SK-N-SH treated with all-trans-retinoic acid at 6 μM for 48 hours (cell line): ENCODE results near the gene DDX27.

Experiments used
- ATAC-seq: fragments of 200-7000 bp; cut with Tn5 transposase; 3 replicates; pipeline ENCODE4 v1.9.1; 2020; ENCODE audit warnings: mild to moderate bottlenecking, moderate library complexity
- ARNTL ChIP-seq: fragments of 450-650 bp; formaldehyde crosslinking; IDR thresholded peaks from 2 replicates; pipeline ENCODE4 v1.5.0; 2020; ENCODE audit warnings: low read depth, mild to moderate bottlenecking, moderate library complexity, borderline replicate concordance
- BACH2 ChIP-seq: fragments of 250-450 bp; sonication (Bioruptor Pico); IDR thresholded peaks from 2 replicates; pipeline ENCODE4 v1.9.0; 2021; ENCODE audit warnings: mild to moderate bottlenecking, borderline replicate concordance
- CREB5 ChIP-seq: fragments of 250-450 bp; sonication (Bioruptor Pico); IDR thresholded peaks from 2 replicates; pipeline ENCODE4 v1.5.1; 2020; ENCODE audit warnings: low read depth, mild to moderate bottlenecking, moderate library complexity
- CSDC2 ChIP-seq: fragments of 250-450 bp; sonication (Bioruptor Pico); IDR thresholded peaks from 2 replicates; pipeline ENCODE4 v1.5.0; 2020; ENCODE audit warnings: mild to moderate bottlenecking, moderate library complexity
- ESRRG ChIP-seq: fragments of 250-450 bp; sonication (Bioruptor Pico); IDR thresholded peaks from 2 replicates; pipeline ENCODE4 v1.6.1; 2021; ENCODE audit warnings: mild to moderate bottlenecking
- ISL1 ChIP-seq: fragments of 250-450 bp; sonication (Bioruptor Pico); IDR thresholded peaks from 2 replicates; pipeline ENCODE4 v2.1.2; 2022; ENCODE audit warnings: mild to moderate bottlenecking, moderate library complexity
- OSR1 ChIP-seq: fragments of 250-450 bp; sonication (Bioruptor Pico); IDR thresholded peaks from 2 replicates; pipeline ENCODE4 v1.8.0; 2022; ENCODE audit warnings: moderate library complexity, mild to moderate bottlenecking, inconsistent platforms
- PPARA ChIP-seq: fragments of 250-450 bp; sonication (Bioruptor Pico); IDR thresholded peaks from 2 replicates; pipeline ENCODE4 v1.5.0; 2020; ENCODE audit warnings: mild to moderate bottlenecking, borderline replicate concordance
- TCF4 ChIP-seq: fragments of 250-450 bp; sonication (Bioruptor Pico); IDR thresholded peaks from 2 replicates; pipeline ENCODE4 v1.8.0; 2021; ENCODE audit warnings: mild to moderate bottlenecking, moderate library complexity, borderline replicate concordance
- TOX ChIP-seq: fragments of 250-450 bp; sonication (Bioruptor Pico); IDR thresholded peaks from 2 replicates; pipeline ENCODE4 v1.8.0; 2021; ENCODE audit warnings: mild to moderate bottlenecking, moderate library complexity, borderline replicate concordance
- TSHZ2 ChIP-seq: fragments of 250-450 bp; sonication (Bioruptor Pico); IDR thresholded peaks from 2 replicates; pipeline ENCODE4 v1.5.0; 2020; ENCODE audit warnings: mild to moderate bottlenecking, moderate library complexity
- ZC3H10 ChIP-seq: fragments of 250-450 bp; sonication (Bioruptor Pico); IDR thresholded peaks from 2 replicates; pipeline ENCODE4 v1.5.1; 2021; ENCODE audit warnings: mild to moderate bottlenecking, moderate library complexity
- ZFP3 ChIP-seq: fragments of 250-450 bp; sonication (Bioruptor Pico); IDR thresholded peaks from 2 replicates; pipeline ENCODE4 v1.5.0; 2020; ENCODE audit warnings: mild to moderate bottlenecking, moderate library complexity
- ZFP30 ChIP-seq: fragments of 450-650 bp; formaldehyde crosslinking; IDR thresholded peaks from 2 replicates; pipeline ENCODE4 v1.5.0; 2022; ENCODE audit warnings: mild to moderate bottlenecking, moderate library complexity
- ZNF565 ChIP-seq: fragments of 450-650 bp; formaldehyde crosslinking; conservative IDR thresholded peaks from 2 replicates; pipeline ENCODE4 v1.5.0; 2020; ENCODE audit warnings: low read depth, mild to moderate bottlenecking, moderate library complexity
- ZNF70 ChIP-seq: fragments of 450-650 bp; formaldehyde crosslinking; IDR thresholded peaks from 2 replicates; pipeline ENCODE4 v1.5.0; 2020; ENCODE audit warnings: mild to moderate bottlenecking, moderate library complexity
- TF ChIP-seq, protein P1 (sequence below): fragments of 250-450 bp; sonication (Bioruptor Pico); IDR thresholded peaks from 2 replicates; pipeline ENCODE4 v1.8.0; 2020; ENCODE audit warnings: mild to moderate bottlenecking, moderate library complexity, borderline replicate concordance
- TF ChIP-seq, protein P2 (sequence below): fragments of 250-450 bp; sonication (Bioruptor Pico); IDR thresholded peaks from 2 replicates; pipeline ENCODE4 v1.5.1; 2021; ENCODE audit warnings: mild to moderate bottlenecking, moderate library complexity

The DDX27 gene

GRCh38 chr20:49237531-49237930, 18.3 kb downstream of the DDX27 start:
- ATAC-seq, result no peak
- TF ChIP-seq TSHZ2, result no peak
- no peak for TF ChIP-seq ZC3H10
- no peak for TF ChIP-seq CREB5 (CRISPR knock-in tag)
- TF ChIP-seq, all 23 proteins: peak for 0

DNA sequence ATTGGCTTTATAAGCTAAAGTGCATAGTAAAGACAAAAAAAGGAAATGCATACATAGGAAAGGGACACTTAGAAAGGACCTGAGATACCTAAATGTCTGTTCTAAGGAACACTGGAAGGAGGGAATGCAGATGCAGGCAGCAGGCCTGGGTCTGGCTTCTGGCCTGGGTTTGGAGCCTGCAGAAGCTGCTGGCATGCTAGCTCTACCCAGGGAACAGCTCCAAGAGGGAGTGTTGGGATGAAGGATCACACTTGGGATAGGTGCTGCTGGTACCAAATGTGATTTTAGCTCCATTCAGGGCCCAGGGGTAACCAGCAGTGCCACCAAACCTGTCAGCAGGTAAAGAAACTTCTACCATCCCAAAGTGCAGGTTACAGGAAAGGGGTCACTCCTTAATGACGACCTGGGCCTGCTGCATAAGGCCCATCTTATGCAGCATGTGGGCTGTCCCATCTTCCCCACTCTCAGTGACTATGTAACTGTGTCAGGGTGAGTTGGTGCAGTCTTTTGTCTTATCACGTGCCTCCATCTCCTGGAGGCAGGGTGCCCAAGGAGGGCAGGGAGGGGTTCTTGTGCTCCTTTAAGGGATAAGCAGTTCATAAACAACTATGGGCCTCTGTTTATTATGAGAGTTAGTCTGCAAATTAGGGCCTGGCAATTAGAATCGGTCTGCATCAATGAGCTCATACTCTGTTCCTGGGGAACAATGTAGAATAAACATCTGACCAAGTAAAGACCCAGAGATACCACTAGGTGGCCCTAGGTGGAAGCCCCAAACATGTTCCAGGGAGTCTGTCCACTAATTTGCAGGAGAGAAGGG, 26.9 kb downstream of the DDX27 start:
- ATAC-seq, result peak; percentile 90
- no peak for TF ChIP-seq TSHZ2

DNA sequence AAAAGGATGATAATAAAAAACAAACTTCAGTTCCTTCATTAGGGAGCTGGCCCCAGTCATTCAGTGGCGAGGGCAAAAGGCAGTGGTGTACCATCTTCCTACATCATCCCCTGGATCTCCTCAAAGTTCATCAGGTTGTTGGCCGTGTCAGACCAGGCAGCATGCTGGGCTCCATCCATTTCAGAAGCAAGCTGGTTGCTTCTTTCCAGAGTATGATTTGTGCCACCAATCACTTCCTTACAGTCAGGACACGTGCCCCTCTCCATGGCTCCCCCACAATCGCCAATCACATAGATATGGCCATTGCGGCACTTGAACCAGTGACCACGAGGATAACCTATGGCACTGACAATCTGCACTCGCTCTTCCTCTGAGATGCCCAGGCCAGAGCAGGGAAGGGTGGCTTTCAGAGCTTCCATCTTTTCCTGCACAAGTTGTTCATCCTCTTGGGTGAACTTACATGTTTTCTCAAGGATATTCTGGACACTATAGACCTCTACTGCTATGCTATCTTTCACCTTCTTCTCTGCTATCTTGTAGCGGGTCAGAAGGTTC, 28.0 kb downstream of the DDX27 start:
- ATAC-seq, result no peak

GRCh38 chr20:49247792-49248191, 28.6 kb downstream of the DDX27 start:
- ATAC-seq, result no peak
- TF ChIP-seq ZNF70 (no peak), CSDC2 (CRISPR knock-in tag) (no peak), ZNF565 (CRISPR knock-in tag) (no peak), BACH2 (CRISPR knock-in tag) (no peak), TCF4 (CRISPR knock-in tag) (no peak), ARNTL (CRISPR knock-in tag) (no peak), ZFP30 (CRISPR knock-in tag) (no peak), ESRRG (CRISPR knock-in tag) (no peak), PPARA (CRISPR knock-in tag) (no peak), ISL1 (CRISPR knock-in tag) (no peak), TOX (CRISPR knock-in tag) (no peak)
- TF ChIP-seq, protein P1, sequence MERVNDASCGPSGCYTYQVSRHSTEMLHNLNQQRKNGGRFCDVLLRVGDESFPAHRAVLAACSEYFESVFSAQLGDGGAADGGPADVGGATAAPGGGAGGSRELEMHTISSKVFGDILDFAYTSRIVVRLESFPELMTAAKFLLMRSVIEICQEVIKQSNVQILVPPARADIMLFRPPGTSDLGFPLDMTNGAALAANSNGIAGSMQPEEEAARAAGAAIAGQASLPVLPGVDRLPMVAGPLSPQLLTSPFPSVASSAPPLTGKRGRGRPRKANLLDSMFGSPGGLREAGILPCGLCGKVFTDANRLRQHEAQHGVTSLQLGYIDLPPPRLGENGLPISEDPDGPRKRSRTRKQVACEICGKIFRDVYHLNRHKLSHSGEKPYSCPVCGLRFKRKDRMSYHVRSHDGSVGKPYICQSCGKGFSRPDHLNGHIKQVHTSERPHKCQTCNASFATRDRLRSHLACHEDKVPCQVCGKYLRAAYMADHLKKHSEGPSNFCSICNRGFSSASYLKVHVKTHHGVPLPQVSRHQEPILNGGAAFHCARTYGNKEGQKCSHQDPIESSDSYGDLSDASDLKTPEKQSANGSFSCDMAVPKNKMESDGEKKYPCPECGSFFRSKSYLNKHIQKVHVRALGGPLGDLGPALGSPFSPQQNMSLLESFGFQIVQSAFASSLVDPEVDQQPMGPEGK (CRISPR knock-in tag), result no peak

More for the DNA sequence above, 28.0 kb downstream of the DDX27 start:
- TF ChIP-seq CSDC2 (CRISPR knock-in tag) (no peak), ESRRG (CRISPR knock-in tag) (no peak), PPARA (CRISPR knock-in tag) (no peak), ZFP3 (no peak), OSR1 (CRISPR knock-in tag) (no peak), CREB5 (CRISPR knock-in tag) (no peak), ZFP30 (CRISPR knock-in tag) (no peak), ISL1 (CRISPR knock-in tag) (no peak)
- TF ChIP-seq, protein P2, sequence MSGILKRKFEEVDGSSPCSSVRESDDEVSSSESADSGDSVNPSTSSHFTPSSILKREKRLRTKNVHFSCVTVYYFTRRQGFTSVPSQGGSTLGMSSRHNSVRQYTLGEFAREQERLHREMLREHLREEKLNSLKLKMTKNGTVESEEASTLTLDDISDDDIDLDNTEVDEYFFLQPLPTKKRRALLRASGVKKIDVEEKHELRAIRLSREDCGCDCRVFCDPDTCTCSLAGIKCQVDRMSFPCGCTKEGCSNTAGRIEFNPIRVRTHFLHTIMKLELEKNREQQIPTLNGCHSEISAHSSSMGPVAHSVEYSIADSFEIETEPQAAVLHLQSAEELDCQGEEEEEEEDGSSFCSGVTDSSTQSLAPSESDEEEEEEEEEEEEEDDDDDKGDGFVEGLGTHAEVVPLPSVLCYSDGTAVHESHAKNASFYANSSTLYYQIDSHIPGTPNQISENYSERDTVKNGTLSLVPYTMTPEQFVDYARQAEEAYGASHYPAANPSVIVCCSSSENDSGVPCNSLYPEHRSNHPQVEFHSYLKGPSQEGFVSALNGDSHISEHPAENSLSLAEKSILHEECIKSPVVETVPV (CRISPR knock-in tag), result no peak
